HT1080 (cell line): ENCODE results near the gene TES. TPM values are rescaled to one million over a fixed set of nuclear protein-coding genes. Genes with fewer than 3 reads are reported as not detected.
A peak's percentile ranks its signal among the peaks of the same experiment; 100 is the strongest.

Experiments
- DNase-seq: peaks from one replicate; pipeline ENCODE4 v3.0.0-alpha.2; 2015; ENCODE audit warnings: low read depth
- total RNA-seq: library from RNA; depleted of rRNA; stranded (reverse); fragments of >200 nt; shearing (Covaris generic); gene quantifications from 2 replicates; pipeline ENCODE4 v1.2.3, GENCODE V29; 2014

TES gene
- total RNA-seq, 1 experiment from 2014 or later = 54.8 TPM

DNA sequence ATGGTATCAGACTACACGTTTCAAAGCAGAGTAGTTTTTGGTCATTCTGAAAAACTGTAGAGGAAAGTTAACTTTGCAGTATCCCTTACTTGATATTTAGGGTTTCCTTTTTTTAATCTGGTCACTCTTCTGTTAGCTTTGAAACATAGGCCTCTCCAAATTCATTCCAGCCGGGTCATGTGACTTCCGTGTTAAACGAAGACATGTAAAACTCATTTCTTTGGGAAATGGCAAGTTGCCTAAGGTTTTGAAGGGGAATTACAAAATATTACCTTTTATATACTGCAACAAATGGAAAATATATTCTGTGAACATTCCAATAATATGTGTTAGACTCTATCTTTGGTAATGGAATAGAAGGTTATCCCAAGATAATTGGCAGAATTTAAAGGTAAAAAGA lies 9.5 kb downstream of the TES start:
- DNase-seq = no peak

DNA sequence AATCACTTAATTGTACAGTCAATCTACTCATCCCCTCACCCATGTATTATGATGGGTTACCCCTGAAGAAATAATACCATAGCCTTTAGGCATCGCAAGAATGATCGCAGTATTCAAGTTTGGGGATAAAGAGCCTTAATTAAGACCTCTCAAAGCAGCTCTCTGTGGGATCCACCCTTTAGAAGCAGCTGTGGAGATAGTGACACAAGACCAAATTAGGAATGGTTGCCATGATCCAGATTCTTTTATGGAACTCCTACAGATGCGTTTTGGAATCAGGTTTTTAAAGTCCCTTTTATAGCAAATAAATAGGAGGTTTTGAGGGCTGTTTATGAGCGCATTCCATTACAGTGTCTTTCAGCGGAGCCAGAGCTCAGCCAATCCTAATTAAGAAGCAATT lies 12.2 kb downstream of the TES start:
- no peak for DNase-seq

GRCh38 chr7:116223588-116223987 lies 13.2 kb downstream of the TES start:
- no peak for DNase-seq

DNA sequence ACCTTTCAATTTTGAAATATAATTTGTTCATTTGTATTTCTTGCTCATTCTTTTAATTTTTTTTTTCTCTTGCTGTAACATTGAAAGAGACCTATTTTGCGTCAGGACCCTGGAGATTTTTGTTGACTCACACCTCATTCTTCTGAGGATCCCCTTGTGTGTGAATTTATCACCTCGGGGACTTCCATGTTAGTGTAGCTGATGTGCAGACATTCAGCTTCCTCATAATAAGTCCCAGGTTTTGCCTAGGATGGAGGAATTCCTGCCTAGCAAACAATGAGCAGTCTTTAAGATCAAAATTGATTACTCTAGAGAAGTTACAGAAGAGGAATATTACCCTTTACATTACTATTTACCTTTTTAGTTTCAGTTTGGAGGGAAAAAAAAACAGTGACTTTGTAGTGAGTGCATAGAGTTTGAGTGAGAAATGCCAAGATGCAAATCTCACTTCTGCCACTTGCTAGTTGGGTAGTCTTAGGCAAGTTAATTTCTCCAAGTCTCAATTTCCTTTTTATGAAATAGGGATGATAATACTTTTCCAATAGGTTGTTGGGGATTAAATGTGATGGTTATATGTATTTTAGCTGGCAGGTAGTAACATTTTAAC lies 14.3 kb downstream of the TES start:
- no peak for DNase-seq

- no peak for DNase-seq
Measured at GRCh38 chr7:116225860-116226259, 15.5 kb downstream of the TES start.

GRCh38 chr7:116226664-116227063 lies 16.3 kb downstream of the TES start:
- no peak for DNase-seq

GRCh38 chr7:116227678-116228239 lies 17.4 kb downstream of the TES start:
- DNase-seq = peak; percentile 72

GRCh38 chr7:116228241-116228640 lies 17.9 kb downstream of the TES start:
- no peak for DNase-seq

DNA sequence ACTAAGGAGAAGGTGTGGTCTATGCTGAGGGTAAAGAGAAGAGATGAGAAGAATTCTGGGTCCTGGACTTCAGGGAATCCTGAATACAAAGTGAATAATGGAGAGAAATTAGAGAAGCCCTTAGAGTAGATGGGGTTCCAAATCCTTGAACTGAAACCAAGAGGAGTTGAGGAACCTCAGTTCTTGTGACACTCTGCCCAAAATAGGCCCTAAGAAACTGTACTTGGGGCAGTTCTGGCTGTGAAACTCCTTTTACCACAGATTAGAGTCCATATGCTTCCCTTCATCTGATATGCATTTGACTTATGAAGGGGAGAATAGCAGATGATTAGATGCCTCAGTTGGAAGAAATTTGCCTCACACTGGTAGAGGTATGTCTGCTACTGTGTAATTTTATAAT lies 19.0 kb downstream of the TES start:
- no peak for DNase-seq

DNA sequence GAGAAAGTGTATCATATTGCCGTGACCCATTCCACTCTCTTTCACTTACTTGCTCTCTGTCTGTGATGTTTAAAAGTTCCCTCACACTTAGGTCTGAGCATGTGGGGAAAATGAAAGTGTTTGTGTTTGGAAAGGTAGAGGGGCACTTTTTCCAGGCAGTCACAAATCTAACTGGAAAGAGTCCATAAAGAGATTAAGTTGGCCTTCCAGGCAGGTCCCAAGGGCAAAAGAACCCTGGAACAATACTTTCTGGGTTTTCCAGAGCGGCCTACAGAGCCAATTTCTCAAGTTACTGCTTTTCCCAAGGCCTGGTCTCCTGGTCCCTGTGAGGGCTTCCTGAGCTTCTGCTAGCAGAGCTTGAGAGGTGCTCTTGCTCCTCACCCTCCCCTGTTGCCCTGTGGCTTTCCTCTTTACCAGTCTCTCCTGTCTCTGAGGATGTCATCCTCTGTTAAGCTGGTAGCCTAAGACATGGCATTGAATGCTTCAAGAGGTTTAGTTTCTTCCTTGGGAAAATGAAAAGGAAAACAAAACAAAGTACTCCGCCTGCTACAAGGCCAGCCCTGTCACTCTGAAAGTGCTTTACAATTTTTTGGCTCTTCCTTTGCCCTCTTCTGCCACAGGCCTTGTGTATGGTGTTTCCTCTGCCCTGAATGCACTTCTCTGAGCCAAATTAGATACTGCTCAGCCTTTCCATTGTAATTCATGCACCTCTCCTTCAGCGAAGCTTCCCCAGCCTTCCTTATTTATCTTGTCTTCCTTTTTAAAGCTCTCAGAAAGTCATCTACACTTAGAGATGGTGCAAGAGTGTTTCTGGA lies 20.1 kb downstream of the TES start:
- no peak for DNase-seq

- DNase-seq = no peak
Measured at GRCh38 chr7:116231543-116231942, 21.2 kb downstream of the TES start.

- peak; percentile 39 for DNase-seq
Measured at GRCh38 chr7:116231949-116232348, 21.6 kb downstream of the TES start.

DNA sequence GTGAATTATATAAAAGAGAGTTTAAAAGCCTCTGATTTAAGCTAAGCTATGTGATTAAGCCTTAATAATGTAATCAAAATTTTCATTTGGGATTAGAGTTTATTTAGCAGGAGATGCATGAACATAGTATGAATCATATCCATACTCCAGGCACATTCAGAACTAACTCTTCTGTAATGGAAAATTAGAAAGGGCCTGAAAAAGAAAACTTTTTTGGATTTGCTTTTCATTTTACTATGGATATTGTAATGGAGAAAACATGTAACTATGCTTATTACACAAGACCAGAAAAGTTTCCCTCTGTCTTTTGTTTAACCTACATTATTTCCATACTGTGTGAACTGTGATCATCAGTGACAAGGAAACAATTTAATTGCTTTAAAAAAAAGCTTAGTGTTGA lies 22.0 kb downstream of the TES start:
- no peak for DNase-seq

GRCh38 chr7:116232920-116233319 lies 22.6 kb downstream of the TES start:
- DNase-seq = no peak

- DNase-seq = no peak
Measured at GRCh38 chr7:116234517-116235200, 24.3 kb downstream of the TES start.

DNA sequence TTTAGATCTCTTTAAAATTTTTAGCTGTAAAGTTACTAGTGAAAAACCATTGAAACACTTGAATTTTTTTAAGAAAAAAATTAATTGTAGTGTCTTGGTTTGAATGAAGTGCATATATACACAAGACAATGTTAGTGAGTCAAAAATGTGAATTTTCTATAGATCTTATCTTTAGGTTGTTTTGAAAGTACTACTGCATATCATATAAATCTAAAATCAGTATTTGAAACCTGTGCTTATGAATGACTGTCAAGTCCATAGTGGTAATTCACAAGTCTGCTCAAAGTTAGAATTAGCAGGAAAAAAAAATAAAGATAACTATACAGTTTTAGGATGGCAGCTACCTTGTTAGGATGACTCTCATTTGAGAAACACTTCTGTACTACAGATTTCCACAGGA lies 25.0 kb downstream of the TES start:
- DNase-seq = no peak

GRCh38 chr7:116236020-116236630 lies 25.8 kb downstream of the TES start:
- DNase-seq = peak; percentile 51

- DNase-seq = no peak
Measured at GRCh38 chr7:116239020-116239419, 28.7 kb downstream of the TES start.

DNA sequence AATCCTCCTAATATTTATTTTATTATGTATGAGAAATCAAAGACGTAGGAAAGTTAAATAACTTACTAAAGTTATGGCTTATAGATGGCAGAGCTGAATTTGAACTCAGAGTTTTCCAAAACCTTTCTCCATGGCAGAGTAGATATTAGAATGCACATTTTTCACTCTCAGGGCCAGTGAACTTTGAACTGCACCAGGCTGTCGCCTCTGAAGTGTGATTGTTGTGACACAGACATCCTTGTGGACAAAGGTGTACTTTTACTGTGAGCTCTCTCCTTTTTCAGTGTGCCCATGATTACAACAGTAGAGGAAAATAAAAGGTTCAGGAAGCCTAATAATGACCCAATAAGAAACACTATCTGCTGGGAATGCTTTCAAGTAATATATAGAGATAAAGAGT lies 29.1 kb downstream of the TES start:
- DNase-seq = no peak

- no peak for DNase-seq
Measured at GRCh38 chr7:116240024-116240668, 29.8 kb downstream of the TES start.

DNA sequence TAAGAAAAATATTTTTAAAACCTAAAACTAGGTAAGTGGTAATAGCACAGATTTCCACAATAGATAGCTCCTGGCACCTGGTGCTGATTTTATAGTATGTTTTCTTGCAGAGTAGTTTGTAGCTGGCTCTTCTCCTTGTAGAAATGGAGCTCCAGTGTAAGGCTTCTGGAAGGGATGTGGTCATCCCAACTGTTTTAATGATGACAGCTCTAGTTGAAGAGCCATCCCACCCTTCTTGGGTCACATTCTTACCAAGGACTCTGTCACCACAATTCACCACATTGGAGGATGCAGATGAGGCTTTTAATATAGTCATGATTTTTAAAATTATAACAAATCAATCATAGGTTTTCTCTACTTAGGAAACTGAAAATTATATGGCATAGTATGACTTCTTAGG lies 31.0 kb downstream of the TES start:
- DNase-seq = no peak
